NCI-H187 treated with DMSO at 0.1 percent for 48 hours (cell line): ENCODE measurements around the gene ANKRD13A.
A peak's percentile ranks its signal among the peaks of the same experiment; 100 is the strongest.
"Not testable (repeated sequence)": the region's sequence is repeated elsewhere in the genome, so short reads cannot be mapped to it uniquely, and the experiment has no call there.

Experiments
- DNase-seq: peaks from one replicate; lab custom pipeline; 2025; lab: John Stamatoyannopoulos, UW

The ANKRD13A gene

DNA sequence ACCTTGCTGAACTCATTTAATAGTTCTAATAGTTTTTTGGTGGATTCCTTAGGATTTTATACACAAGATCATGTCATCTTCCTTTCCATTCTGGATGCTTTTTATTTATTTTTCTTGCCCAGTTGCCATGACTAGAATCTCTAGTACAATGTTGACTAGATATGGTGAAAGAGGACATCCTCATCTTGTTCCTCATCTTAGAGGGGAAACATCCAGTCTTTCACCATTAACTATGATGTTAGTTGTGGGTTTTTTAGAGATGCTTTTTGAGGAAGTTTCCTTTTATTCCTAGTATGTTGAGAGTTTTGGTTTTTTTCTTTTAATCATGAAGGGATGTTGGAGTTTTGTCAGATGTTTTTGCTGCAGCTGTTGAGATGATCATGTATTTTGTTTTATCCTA is 8.7 kb downstream of the ANKRD13A start:
- DNase-seq, result no peak

DNA sequence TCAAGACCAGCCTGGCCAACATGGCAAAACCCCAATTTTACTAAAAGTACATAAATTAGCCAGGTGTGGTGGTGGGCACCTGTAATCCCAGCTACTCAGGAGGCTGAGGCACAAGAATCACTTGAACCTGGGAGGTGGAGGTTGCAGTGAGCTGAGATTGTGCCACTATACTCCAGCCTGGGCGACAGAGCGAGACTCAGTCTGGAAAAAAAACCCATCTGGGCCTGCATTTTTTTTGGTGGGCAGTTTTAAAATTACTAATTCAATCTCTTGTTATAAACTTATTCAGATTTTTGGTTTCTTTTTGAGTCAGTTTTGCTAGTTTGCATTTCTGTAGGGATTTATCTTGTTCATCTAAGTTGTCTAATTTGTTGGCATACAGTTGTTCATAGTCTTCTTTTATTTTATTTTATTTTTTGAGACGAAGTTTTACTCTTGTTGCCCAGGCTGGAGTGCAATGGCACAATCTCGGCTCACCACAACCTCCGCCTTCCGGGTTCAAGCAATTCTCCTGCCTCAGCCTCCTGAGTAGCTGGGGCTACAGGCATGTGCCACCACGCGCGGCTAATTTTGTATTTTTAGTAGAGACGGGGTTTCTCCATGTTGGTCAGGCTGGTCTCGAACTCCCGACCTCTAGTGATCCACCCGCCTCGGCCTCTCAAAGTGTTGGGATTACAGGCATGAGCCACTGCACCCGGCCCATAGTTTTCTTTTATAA is 9.6 kb downstream of the ANKRD13A start:
- DNase-seq, result not testable (repeated sequence)

DNA sequence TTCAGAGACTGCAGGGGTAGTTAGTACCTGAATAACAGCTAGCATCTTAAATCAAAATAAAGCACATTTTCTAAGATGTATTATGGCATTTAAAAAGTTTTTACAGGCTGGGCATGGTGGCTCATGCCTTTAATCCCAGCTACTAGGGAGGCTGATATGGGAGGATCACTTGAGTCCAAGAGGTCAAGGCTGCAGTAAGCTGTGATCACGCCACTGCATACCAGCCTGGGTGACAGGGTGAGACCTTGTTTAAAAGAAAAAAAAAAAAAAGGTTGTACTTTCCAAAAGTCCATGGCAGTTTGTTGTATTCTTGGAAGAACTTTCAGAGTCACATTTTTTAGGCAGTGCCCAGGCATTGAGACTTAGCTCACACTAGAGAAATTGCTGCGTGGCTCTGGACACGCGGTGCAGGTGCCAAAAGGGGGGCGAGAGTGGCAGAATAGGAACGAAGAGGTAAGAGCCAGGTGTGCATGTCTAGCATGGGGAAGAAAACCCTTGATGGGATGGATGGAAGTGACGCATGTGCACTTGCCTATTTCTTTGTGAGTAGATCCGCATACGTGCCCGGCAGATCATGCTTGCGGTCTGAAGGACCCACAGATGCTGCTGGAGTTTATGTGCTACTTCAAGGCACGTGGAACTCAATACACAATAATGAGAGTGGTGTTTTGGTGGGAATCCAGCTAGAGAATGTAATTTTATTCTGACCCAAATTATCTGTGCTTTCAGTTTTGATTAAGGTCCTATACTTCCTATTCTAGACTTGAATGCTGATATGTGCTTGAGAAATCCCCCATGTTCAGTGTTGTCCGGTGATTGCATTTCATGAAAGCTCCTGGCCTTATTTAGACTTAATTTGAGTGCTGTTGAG is 11.9 kb downstream of the ANKRD13A start:
- no peak for DNase-seq

DNA sequence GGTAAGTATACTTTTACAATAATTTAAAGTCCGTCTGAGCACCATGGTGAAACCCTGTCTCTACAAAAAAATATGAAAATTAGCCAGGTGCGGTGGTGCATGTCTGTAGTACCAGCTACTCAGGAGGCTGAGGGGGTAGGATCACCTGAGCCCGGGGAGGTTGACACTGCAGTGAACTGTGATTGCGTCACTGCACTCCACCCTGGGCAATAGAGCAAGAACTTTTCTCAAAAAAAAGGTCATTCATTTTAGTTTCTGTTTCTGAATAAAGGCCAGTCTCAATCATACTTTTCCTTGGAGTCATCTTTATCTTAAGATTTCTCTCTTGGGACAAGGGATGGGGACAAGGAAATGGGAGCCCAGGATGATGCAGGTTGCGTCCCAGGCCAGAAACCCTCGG is 12.9 kb downstream of the ANKRD13A start:
- DNase-seq, result no peak

DNA sequence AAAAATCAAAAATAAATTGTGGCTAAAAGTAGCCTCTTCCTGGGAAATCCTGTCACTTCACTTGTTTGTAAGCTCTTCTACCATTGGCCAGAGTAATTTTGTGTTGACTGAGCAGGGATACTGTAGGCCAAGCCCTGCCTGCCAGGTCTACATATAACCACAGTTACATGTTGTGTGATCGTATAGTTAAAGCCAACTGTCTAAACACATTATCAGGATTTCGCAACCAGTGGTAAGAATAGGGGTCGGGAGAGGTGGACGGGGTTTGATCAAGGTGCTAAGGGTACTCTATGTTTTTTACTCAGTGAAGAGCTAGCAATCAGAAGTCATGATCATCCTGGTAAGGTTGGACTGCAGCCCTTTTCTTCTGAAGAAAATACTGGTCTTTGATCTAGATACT is 13.4 kb downstream of the ANKRD13A start:
- DNase-seq, result no peak

DNA sequence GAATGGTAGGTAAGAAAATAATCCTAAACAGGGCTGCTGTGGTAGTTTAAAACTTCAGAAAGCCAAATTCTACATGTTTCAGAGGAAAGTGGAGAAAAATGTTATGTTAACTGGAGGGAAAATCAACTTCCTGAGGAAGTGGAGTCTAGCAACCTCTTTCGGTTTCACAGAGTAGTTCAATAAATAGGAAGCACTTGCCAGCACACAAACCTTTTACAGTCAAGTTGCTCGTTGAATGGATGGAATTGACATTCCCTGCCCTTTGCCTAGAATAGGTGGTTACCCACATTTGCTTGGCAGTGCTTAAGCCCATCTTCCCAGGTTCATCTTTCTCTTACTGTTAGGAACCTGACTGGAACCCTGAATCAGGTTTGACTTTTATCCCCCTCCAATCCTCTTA is 15.9 kb downstream of the ANKRD13A start:
- no peak for DNase-seq

DNA sequence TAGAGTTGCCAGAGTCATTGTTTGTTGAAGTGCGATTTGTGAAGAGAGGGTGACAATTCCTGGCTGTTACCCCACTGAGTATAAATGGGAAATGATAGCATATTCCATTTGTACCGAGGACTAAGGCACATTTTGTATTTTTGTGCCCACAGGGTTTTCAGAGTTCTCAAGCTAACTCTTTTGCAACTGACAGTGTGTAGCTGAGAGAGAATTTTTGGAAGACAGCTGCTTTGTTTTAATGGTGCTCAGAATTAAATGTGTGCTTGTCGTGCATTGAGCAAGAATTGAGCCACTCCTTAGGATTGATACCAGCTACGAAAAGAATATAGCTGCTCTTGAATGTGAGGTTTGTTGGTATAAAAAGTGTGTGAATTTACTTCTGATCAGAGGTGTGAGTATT is 21.7 kb downstream of the ANKRD13A start:
- DNase-seq, result no peak

DNA sequence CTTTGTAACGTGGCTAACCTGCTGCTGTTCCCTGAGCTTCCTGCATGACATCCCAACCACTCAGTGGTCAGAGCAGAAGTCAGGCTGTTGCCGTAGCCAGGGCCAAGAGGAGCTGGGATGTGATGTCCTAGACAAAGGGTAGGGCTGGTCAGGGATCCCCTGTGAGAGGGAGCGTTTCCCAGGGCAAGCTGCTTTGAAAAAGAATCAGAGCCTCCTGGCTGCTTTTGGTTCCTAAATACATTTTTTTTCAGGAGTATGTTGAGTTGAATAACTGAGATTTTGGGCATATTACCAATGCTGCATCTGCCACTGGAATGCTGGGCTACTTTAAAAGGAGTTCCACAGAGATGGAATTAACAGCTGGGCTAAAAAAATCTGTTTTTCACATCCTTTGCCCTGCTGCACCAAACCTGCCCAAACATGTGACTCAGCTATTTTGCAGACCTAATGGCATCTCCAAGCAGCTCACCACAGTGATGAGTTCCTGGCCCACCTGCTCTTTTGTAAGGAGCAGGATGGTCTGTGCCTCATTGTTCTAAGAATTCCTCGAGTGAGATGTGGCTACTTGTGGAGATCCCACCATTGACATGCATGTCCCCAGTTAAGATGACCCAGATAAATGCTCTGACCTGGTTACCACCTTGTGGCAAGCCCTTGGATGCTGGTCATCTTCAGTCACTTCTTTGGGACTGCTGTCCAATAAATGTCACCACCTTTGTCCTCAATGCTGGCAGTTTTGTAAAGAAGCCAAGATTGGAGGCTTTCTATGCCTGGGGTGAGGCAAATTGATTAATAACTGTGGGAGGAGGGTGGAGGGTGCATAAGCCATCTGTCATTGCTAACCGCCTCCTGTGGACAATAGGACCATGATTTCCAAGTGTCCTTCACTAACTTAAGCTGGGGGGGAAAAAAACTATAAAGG is 24.1 kb downstream of the ANKRD13A start:
- DNase-seq, result no peak

DNA sequence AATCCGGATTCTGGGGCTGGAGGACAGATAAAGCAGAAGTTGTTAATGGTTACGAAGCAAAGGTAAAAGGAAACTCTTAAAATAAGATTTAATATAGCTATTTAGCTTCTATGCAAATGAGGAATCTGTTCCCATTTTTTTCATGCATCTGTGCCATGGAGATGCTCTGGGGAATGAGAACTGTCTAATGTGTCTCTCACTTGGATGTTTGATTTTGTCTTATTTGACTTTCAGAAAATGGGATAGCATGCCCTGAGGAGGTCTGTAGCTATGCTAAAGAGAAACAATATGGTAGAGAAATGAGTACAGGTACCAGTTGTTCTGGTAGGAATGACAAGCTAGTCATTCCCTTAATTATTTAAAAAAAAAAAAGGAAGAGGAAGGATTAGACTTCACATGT is 24.8 kb downstream of the ANKRD13A start:
- no peak for DNase-seq

DNA sequence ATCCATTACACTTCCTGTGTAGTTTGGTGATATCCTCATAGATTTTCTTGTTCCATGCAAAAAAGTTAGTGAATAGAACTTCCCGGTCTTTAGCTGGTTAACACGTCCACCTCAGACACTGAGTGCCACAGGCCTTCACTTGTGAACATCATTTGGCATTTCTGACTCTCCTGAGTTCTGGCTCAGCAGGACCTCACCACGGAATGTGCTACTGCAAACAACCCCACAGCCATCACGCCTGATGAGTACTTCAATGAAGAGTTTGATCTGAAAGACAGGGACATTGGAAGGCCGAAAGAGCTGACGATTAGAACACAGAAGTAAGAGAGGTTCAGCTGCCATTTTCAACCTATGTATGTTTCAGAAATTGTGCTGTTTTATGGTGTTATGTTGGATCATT is 29.1 kb downstream of the ANKRD13A start:
- no peak for DNase-seq

DNA sequence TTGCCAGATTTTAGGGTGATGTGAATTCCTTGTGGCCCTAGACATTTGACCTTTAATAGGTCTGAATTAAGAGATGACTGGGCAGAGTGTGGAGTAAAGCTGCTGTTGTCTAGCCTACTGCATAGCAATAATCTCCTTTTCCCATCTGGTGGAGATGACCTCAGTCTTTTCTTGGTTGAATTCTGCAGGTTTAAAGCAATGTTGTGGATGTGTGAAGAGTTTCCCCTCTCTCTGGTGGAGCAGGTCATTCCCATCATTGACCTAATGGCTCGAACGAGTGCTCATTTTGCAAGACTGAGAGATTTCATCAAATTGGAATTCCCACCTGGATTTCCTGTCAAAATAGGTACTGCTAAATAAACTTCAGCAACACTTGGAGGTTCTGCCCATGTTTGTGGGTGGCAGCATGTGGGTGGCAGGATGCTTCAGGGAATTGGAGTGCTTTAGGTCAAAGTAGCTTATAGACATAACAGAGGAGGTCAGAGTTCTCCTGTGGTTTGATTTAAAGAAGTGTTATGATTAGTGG is 30.1 kb downstream of the ANKRD13A start:
- DNase-seq, result no peak

DNA sequence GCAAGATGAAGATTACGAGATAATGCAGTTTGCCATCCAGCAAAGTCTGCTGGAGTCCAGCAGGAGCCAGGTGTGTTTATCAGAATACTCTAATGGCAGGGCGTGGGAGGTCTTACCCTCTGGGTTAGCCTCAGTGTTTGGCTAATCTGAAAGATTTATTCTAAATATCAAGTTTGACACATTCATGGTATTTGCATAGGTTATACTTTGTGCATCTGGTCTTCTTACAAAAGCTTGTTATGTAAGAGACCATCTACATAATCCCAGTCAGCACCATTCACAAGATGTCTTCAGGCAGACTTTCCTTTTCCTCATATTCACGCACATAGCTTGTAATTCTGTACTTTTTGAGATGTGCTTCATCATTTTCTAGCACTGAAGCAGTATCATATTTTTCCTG is 34.7 kb downstream of the ANKRD13A start:
- DNase-seq, result no peak

DNA sequence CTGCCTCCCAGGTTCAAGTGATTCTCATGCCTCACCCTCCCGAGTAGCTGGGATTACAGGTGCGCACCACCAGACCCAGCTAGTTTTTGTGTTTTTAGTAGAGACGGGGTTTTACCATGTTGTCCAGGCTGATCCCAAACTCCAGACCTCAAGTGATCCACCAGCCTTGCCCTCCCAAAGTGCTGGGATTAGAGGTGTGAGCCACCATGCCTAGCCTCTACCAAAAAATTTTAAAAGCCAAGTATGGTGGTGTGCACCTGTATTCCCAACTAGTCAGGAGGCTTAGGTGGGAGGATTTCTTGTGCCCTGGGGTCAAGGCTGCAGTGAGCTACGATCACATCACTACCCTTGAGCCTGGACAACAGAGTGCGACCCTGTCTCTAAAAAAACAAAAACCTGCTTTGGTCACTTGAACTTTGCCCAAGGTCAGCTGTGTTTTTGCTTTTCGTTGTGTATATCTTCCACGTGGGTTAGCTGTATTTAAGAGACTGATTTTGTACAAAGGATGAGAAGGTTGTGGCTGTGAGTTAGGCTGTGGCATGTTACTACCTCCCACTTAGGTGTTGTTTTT is 36.4 kb downstream of the ANKRD13A start:
- DNase-seq, result no peak

DNA sequence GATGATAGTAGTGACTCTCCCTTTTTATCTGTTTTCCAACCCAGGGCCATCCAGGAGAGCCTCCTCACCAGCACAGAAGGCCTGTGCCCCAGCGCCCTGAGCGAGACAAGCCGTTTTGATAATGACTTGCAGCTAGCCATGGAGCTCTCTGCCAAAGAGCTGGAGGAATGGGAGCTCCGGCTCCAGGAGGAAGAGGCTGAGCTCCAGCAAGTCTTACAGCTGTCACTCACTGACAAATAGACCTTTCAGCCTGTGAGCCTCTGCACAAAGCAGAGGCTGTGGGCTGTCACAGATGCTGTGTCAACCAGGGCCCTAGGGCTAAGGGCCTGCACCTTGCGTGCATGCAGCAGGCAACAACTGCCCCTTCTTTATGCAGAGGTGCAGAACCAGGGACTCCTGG is 38.1 kb downstream of the ANKRD13A start:
- DNase-seq, result no peak

DNA sequence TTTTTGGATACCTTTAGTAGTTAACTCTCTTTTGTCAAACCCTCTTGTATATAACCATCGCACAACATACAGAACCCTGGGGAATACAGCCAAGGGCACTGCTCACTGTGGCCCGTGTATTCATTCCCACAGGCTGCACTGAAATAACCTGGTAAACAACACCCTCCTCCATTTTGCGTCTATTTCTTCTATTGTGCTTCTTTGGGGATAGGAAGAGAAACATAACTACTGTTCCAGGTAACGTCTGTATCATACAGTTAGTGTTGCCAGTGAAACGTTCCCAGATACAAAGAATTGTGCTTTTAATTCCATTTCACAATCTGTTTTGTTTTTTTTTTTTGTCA is 39.5 kb downstream of the ANKRD13A start:
- no peak for DNase-seq

DNA sequence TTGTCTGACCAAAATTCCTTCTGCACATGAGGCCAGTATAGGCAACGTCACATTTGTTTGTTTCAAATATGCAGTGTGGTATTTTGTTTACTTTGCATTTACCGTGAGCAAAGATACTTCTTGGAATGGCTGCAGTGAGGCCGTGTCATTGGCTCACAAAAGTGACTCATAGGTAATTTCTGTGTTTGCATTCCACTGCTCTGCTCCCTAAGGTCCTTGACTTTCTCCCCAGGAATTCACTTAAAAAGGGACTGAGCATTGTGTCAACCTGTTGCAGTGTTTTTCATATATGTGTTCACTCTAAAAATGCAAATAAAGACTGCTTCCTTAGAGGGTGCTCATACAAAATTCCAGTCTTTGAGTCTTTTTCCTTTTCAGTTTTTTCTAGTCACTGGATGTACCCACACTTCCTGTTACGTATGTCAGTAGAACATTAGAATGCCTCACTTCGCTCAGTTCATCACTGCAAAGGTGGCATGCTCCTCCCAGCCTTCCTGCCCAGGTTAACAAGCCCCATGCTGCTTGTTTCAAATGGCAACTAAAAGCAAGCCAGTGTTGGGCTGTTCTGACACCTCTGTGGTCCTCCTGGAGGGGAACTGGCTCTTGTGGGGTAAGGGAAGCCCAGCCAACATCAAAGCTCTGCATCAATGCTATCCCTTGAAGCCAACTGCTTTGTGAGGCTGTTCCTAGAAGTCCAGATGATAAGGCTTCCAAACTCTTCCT is 40.0 kb downstream of the ANKRD13A start:
- no peak for DNase-seq

DNA sequence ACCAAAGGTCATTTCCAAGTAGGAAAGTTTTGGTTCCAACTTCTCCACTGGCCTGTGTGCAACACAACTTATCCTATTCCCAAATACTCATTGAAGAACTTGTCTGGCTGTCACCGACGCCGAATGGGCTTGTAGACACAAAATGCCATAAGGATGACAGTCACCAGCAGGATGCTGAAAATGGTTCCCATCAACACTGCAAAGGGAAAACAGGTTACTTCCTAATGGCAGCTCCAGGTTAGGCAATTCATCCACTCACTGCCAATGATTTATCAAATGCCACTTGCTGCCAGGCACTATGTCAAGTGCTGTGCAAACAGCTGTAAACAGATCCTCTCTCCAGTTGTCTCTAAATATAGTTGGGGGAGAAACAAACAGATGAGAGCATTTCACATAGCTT is 43.0 kb downstream of the ANKRD13A start:
- peak; percentile 64 for DNase-seq

DNA sequence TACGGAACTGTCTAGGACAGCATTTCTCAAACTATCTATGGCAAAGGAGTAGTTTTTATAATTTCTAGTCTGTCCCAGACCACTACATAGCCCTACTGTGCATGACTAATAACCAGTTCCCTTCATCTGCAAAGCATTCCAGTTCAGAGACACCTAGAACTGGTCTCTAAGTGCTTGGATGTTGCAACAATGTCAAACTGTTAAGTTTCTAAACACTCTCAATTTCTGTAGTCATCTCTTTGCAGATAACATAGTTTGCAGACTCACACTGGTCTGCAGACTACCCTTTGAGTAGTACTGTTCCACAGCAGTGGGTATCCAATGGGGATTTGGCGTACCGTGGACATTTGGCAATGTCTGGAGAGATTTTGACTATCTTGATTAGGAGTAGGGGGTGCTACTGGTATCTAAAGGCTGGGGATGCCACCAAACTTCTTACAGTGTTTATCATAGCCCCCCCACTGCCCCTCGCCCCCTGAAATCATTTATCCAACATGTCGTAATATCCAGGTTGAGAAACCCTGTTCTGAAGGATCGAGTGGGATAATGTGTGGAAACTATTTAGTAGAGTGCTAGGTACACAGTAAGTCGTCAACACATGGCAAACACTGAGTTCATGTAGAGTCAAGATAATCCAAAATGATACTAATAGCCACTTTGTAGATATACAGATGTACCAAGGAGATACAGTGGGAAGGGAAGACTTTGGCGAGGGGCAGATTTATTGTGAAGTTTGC is 47.4 kb downstream of the ANKRD13A start:
- DNase-seq, result no peak

DNA sequence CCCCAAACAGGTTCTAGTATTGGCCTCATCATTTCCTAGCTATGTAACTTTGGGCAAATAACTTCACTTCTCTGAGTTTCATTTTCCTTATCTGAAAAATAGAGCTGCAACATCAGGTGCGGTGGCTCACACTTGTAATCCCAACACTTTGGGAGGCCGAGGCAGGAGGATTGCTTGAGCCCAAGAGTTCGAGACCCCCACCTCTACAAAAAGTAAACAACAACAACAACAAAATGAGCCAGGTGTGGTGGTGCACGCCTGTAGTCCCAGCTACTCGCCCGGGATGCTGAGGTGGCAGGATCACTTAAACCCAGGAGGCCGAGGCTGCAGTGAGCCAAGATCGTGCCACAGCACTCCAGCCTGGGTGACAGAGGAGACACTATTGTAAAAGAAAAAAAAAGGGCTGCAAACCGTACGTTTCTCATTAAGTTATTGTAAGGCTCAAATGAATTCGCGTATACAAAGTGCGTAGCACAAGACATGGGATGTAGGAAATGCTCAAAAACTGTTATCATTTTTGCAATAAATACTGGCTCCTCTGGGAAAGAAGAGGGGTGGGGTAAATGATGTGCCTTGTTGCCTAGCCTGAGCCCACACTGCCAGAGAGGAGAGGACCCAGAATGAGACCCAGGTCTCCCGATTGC is 48.2 kb downstream of the ANKRD13A start:
- no peak for DNase-seq
